Fibroblast of mammary gland (primary cell): ENCODE results near the gene ALDH8A1.

ENCODE experiments used
- DNase-seq: peaks from one replicate; pipeline ENCODE4 v3.0.0-alpha.2; 2010; ENCODE audit warnings: low read depth
- H3K4me3 ChIP-seq: 2 replicates; pipeline ENCODE4 v1.5.1; 2011; ENCODE audit warnings: low read depth, mild to moderate bottlenecking, low read length, moderate library complexity; ENCODE audit not compliant: control insufficient read depth
- TF ChIP-seq, protein P1 (sequence below): conservative IDR thresholded peaks from 2 replicates; pipeline ENCODE4 v1.5.1; 2011; ENCODE audit warnings: low read depth, low read length, inconsistent platforms; ENCODE audit not compliant: control insufficient read depth, insufficient read depth

Gene ALDH8A1

GRCh38 chr6:134868812-134869211, 81.1 kb downstream of the ALDH8A1 start:
- no peak for DNase-seq
- TF ChIP-seq, protein P1, sequence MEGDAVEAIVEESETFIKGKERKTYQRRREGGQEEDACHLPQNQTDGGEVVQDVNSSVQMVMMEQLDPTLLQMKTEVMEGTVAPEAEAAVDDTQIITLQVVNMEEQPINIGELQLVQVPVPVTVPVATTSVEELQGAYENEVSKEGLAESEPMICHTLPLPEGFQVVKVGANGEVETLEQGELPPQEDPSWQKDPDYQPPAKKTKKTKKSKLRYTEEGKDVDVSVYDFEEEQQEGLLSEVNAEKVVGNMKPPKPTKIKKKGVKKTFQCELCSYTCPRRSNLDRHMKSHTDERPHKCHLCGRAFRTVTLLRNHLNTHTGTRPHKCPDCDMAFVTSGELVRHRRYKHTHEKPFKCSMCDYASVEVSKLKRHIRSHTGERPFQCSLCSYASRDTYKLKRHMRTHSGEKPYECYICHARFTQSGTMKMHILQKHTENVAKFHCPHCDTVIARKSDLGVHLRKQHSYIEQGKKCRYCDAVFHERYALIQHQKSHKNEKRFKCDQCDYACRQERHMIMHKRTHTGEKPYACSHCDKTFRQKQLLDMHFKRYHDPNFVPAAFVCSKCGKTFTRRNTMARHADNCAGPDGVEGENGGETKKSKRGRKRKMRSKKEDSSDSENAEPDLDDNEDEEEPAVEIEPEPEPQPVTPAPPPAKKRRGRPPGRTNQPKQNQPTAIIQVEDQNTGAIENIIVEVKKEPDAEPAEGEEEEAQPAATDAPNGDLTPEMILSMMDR = no peak
- no peak overlapping the region for H3K4me3 ChIP-seq
